GM12801 (cell line): ENCODE measurements around the gene FGGY.

ENCODE experiments used
- TF ChIP-seq, protein P1 (sequence below): IDR thresholded peaks from one replicate; pipeline ENCODE4 v1.5.1; 2011; ENCODE audit warnings: control low read depth; ENCODE audit not compliant: insufficient read length; ENCODE audit errors: extremely low read depth

Gene FGGY

DNA sequence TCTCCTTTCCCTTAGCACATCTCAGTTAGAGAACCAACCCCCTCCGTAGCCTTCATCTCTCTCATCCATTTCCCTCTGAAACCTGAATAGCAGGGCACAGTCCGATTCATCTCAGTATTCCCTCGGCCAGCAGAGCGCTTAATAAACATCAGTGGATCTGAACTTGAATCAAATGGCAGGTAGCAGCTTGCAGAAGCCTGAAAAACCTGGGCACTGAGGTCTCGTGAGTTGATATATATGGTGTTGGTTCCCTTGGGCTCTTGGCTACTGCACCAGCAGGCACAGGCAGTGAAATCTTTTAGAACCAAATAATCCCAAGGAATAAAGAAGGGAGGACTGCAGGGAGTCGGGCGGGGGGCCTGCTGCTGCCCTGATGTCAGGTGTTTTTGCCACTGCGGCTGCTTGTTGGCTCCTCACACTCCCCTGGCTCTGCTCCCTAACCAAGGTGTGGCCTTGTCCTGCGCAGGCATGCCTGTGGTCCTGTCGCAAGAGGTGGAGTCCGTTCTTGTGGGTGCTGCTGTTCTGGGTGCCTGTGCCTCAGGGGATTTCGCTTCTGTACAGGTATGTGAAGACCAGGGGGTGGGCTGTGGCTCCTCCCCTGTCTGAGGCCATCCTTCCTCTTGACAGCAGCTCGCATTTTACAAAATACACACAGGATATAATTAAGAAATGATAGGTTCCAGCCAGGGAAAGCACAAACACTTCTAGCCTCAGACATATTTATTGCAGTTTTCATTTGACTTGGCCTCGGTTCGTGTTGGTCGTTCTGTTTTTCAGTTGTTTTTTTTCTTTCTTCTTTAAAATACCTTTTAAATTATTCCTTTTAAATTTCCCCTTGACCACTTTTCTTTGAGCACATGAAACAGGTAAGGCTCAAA is 376.9 kb downstream of the FGGY start:
- TF ChIP-seq, protein P1, sequence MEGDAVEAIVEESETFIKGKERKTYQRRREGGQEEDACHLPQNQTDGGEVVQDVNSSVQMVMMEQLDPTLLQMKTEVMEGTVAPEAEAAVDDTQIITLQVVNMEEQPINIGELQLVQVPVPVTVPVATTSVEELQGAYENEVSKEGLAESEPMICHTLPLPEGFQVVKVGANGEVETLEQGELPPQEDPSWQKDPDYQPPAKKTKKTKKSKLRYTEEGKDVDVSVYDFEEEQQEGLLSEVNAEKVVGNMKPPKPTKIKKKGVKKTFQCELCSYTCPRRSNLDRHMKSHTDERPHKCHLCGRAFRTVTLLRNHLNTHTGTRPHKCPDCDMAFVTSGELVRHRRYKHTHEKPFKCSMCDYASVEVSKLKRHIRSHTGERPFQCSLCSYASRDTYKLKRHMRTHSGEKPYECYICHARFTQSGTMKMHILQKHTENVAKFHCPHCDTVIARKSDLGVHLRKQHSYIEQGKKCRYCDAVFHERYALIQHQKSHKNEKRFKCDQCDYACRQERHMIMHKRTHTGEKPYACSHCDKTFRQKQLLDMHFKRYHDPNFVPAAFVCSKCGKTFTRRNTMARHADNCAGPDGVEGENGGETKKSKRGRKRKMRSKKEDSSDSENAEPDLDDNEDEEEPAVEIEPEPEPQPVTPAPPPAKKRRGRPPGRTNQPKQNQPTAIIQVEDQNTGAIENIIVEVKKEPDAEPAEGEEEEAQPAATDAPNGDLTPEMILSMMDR = no peak

DNA sequence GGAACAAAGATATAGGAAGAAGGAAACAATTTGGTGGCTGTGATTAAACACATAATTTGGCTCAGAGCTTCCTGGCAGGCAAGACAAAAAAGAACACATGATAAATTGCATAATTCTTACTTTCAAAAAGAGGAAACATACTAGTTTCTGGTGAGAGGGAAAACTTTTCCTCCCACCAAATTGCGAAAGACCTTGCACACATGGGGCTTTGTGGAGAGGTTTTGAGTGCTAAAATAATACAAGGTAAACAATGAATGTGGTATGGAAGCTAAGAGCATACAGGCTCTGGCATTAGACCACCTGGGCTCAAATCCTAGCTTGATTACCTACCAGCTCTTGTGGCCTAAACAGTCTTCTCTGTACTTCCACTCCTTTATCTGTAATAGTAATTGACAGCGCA is 377.7 kb downstream of the FGGY start:
- TF ChIP-seq, protein P1 = no peak

DNA sequence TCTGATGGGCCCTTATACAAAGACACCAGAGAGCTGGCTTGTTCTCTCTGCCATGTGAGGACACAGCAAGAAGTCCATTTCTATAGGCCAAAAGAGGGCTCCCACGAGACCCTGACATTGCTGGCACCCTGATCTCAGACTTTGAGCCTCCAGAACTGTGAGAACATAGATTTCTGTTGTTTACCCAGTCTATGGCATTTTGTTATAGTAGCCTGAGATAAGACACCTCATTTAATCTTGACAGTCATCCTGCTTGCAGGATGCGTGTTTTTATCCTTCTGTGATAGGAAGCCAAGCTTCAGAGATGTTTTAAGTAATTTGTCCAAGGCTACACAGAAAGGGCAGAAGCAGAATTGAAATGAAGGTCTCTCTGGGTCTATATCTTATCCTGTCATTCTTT is 379.0 kb downstream of the FGGY start:
- TF ChIP-seq, protein P1 = no peak

DNA sequence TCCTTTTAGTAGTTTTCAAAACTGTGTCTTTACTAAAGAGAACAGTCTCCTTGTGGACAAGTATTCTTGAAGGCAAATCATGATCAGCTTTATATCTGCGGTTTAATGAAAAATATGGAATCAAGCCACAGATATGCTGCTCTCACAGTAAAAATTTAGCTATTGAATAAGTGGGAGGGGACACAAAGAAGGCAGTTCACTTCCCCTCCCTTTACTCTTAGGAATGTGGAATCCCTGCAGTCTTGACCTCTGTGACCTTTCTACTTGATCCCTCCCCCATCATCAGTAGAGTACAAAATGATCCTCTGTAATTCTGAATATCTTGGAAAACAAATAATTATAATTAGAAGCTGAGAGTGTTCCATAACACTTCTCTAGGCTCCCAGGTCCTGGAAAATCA is 381.1 kb downstream of the FGGY start:
- TF ChIP-seq, protein P1 = no peak

DNA sequence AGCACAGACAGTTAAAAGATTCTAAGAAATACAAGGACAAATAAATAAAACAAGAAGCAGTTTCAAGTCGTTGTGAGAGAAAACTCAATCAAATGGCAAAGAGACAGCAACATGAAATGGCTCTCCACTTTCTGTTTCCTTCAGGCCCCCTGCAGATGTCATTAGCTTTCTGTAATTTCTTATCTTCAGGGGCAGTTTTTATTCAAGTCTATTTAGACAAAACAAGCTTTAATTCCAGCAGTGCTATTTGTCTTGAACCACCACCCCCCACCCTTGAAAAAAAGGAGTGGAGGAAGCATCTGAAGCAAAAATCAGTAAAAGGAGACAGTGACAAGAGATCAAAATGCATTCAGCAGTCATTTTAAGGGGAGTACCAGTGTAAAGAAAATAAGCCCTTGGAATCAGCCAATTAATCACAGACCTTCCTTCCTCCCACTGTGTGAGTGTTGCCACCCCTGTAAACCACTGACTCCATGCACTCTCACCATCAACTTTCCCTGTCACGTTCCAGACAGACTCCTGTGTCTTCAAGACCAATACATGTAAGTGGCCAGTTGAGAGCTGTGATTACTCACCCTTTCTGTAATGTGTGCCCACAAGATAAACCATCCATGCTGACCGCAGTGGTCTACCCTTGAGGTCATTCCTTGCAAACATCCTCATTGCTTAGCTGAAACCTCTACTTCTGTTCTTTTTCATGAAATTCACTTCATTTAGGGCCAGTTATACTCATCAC is 381.8 kb downstream of the FGGY start:
- TF ChIP-seq, protein P1 = no peak

DNA sequence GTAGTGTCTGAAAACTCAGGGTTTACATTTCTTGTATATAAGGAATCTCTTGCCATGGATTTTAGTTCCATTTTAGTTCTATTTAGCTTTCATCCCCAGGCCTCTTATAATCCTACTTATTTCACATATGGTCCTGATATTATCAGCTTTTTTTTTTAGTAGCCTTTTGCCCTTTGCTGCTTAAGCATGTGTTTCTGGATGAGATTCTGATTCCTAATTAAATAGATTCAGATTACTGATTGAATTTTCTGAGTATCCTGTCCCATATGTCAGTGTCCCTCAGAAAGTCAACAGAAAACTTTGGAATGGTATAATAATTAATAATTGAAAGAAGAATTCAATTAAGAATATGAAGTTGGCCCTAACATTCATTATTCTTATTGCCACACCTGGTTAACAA is 383.1 kb downstream of the FGGY start:
- TF ChIP-seq, protein P1 = no peak

DNA sequence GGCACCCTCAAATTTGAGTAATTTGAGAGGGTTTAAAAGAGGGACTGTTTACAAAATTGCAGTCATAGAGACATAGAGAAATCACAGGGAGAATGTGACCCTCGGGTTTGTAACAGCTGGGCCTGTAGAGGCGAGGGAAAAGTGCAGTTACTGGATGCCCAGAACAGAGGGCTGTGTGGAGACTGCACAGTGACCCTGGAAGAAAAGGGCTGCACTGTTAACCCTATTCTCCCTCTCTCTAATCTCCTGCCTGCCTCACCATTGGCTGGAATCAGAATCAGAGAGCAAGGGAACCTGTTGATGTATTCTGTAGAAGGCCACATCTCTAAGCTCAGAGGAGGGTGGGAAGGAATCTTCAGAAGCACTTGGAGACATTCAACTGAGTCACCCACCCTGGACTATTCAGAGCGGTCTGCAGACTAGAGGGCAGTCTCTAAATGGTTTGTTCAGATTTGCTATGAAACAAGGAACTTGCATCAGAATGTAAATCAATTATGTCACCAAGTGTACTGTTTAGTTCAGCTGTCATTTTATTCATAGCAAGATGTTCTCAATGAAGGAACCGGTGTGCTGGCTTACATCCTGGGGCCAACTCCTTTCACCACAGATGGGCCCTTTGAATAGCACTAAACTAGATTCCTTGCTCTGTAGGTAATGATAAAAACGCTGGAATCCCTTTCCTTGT is 385.6 kb downstream of the FGGY start:
- TF ChIP-seq, protein P1 = no peak
